ENCODE measurements around the gene FIBCD1.

FIBCD1 gene

GRCh38 chr9:130983359-130983670, 44.3 kb upstream of the FIBCD1 start:
- Histone ChIP-seq H3K4me3 (ENCODE audit: low read depth, low read length) (no peak overlapping the region), H3K79me2 (no peaks in the 10 kb centered on the region), H3K36me3 (ENCODE audit: control insufficient read depth, insufficient read depth, low read length) (no peaks in the 10 kb centered on the region), H3K27me3 (ENCODE audit: control insufficient read depth, insufficient read depth, low read length) (no peaks in the 10 kb centered on the region), H2AFZ (no peak overlapping the region), H3K9me3 (ENCODE audit: control insufficient read depth, low read length) (no peaks in the 10 kb centered on the region), H3K9ac (no peak overlapping the region), H3K4me2 (ENCODE audit: low read length) (no peak overlapping the region), H3K4me1 (no peaks in the 10 kb centered on the region), H3K27ac (no peak overlapping the region)
- TF ChIP-seq CTCF (IDR thresholded peaks at IDR 0.05): no peak

GRCh38 chr9:130982636-130983358, 43.8 kb upstream of the FIBCD1 start:
- Histone ChIP-seq H3K79me2 (no peaks in the 10 kb centered on the region), H3K9me3 (ENCODE audit: control insufficient read depth, low read length) (no peaks in the 10 kb centered on the region), H3K27me3 (ENCODE audit: control insufficient read depth, insufficient read depth, low read length) (no peaks in the 10 kb centered on the region), H2AFZ (no peak overlapping the region), H3K9ac (no peak overlapping the region), H3K4me1 (no peaks in the 10 kb centered on the region), H3K4me2 (ENCODE audit: low read length) (no peak overlapping the region), H3K27ac (no peak overlapping the region), H3K4me3 (ENCODE audit: low read depth, low read length) (no peak overlapping the region), H3K36me3 (ENCODE audit: control insufficient read depth, insufficient read depth, low read length) (no peaks in the 10 kb centered on the region)
- TF ChIP-seq CTCF (IDR thresholded peaks at IDR 0.05): no peak

- Histone ChIP-seq H3K36me3 (ENCODE audit: control insufficient read depth, insufficient read depth, low read length) (no peaks in the 10 kb centered on the region), H3K79me2 (no peaks in the 10 kb centered on the region), H3K4me2 (ENCODE audit: low read length) (no peak overlapping the region), H3K9ac (no peak overlapping the region), H3K27me3 (ENCODE audit: control insufficient read depth, insufficient read depth, low read length) (no peaks in the 10 kb centered on the region), H2AFZ (no peak overlapping the region), H3K27ac (no peak overlapping the region), H3K4me1 (no peaks in the 10 kb centered on the region), H3K9me3 (ENCODE audit: control insufficient read depth, low read length) (no peaks in the 10 kb centered on the region), H3K4me3 (ENCODE audit: low read depth, low read length) (no peak overlapping the region)
- TF ChIP-seq CTCF (IDR thresholded peaks at IDR 0.05): no peak
Observed at GRCh38 chr9:130981756-130982137, 42.7 kb upstream of the FIBCD1 start.

GRCh38 chr9:130981002-130981755, 42.1 kb upstream of the FIBCD1 start:
- Histone ChIP-seq H3K4me3 (ENCODE audit: low read depth, low read length) (no peak overlapping the region), H3K79me2 (no peaks in the 10 kb centered on the region), H3K4me2 (ENCODE audit: low read length) (no peak overlapping the region), H3K27ac (no peak overlapping the region), H3K27me3 (ENCODE audit: control insufficient read depth, insufficient read depth, low read length) (no peaks in the 10 kb centered on the region), H2AFZ (no peak overlapping the region), H3K9me3 (ENCODE audit: control insufficient read depth, low read length) (no peaks in the 10 kb centered on the region), H3K4me1 (no peaks in the 10 kb centered on the region), H3K9ac (no peak overlapping the region), H3K36me3 (ENCODE audit: control insufficient read depth, insufficient read depth, low read length) (no peaks in the 10 kb centered on the region)
- no peak for TF ChIP-seq CTCF (IDR thresholded peaks at IDR 0.05)

- Histone ChIP-seq H3K27me3 (ENCODE audit: control insufficient read depth, insufficient read depth, low read length) (no peaks in the 10 kb centered on the region), H3K9me3 (ENCODE audit: control insufficient read depth, low read length) (no peaks in the 10 kb centered on the region), H2AFZ (no peak overlapping the region), H3K4me1 (no peaks in the 10 kb centered on the region), H3K4me2 (ENCODE audit: low read length) (no peak overlapping the region), H3K27ac (no peak overlapping the region), H3K4me3 (ENCODE audit: low read depth, low read length) (no peak overlapping the region), H3K36me3 (ENCODE audit: control insufficient read depth, insufficient read depth, low read length) (no peaks in the 10 kb centered on the region), H3K9ac (no peak overlapping the region), H3K79me2 (no peaks in the 10 kb centered on the region)
- no peak for TF ChIP-seq CTCF (IDR thresholded peaks at IDR 0.05)
Observed at GRCh38 chr9:130980526-130980925, 41.5 kb upstream of the FIBCD1 start.
